NT2/D1 (cell line): ENCODE data around the gene OTUB1.

Source experiments
- YY1 ChIP-seq: IDR thresholded peaks from 2 replicates; pipeline ENCODE4 v1.6.1; 2011; ENCODE audit not compliant: insufficient read length, insufficient read depth
- ZNF274 ChIP-seq: IDR thresholded peaks from 2 replicates; pipeline ENCODE4 v1.6.1; 2011; ENCODE audit warnings: mild to moderate bottlenecking, low read depth, low read length

- TF ChIP-seq YY1 (no peak), ZNF274 (no peak)
These were observed 454 bp upstream of the OTUB1 start for GRCh38 chr11:63985812-63986155.
